AG04450 (cell line): ENCODE measurements around the gene ITGB1. TPM values are rescaled to one million over a fixed set of nuclear protein-coding genes. Genes with fewer than 3 reads are reported as not detected.
"Not testable (repeated sequence)": the region's sequence is repeated elsewhere in the genome, so short reads cannot be mapped to it uniquely, and the experiment has no call there.

Experiments used
- CTCF ChIA-PET: fragments of 300-600, 350-600 bp; formaldehyde crosslinking; extraction: SDS; loops from one replicate; lab custom pipeline; 2022; ENCODE audit warnings: antibody characterized with exemption, inconsistent platforms; lab: Charles Lee
- POLR2A ChIA-PET: fragments of 350-600 bp; formaldehyde crosslinking; extraction: SDS; loops from one replicate; lab custom pipeline; 2021; ENCODE audit warnings: antibody characterized with exemption, inconsistent platforms; lab: Yijun Ruan, JAX
- DNase-seq: peaks from one replicate; pipeline ENCODE4 v3.0.0-alpha.2; 2011; ENCODE audit warnings: low read depth, low spot score
- H3K27ac ChIP-seq: one replicate; pipeline ENCODE4 v1.5.1; 2012; ENCODE audit warnings: low read depth, low read length, control low read depth
- H3K27me3 ChIP-seq: one replicate; pipeline ENCODE4 v1.6.0; 2012; ENCODE audit warnings: low read length; ENCODE audit not compliant: control insufficient read depth, insufficient read depth
- H3K4me3 ChIP-seq: 2 replicates; pipeline ENCODE4 v1.5.1; 2011; ENCODE audit warnings: mild to moderate bottlenecking, low read depth, low read length, control low read depth
- H3K9me3 ChIP-seq: 2 replicates; pipeline ENCODE4 v1.5.1; 2012; ENCODE audit warnings: low read length; ENCODE audit not compliant: control insufficient read depth, insufficient read depth
- CTCF ChIP-seq: IDR thresholded peaks from 2 replicates; pipeline ENCODE4 v1.5.1; 2011; ENCODE audit warnings: low read depth, low read length, control low read depth, inconsistent platforms
- polyA minus RNA-seq: library from RNA; depleted of rRNA, polyadenylated mRNA; stranded (reverse); fragments of >200 nt; gene quantifications from 2 replicates; pipeline ENCODE4 v1.2.3, GENCODE V29; 2011; rRNA and poly(A)+ RNA removed
- polyA plus RNA-seq: library from polyadenylated mRNA; depleted of rRNA; stranded (reverse); fragments of >200 nt; gene quantifications from 2 replicates; pipeline ENCODE4 v1.2.3, GENCODE V29; 2011; rRNA removed

ITGB1 gene
- polyA plus RNA-seq: 1,870 and 2,796 TPM in 2 replicates
- polyA minus RNA-seq: 1,381 and 1,666 TPM in 2 replicates

- peak; percentile 92 for DNase-seq
- POLR2A ChIA-PET: interaction anchor here (0.8 to 4.8 kb wide), 4 partner anchors 22 to 33 kb away, joined by 3 to 28 read pairs (median 12); no protein-coding TSS in a partner anchor
- CTCF ChIA-PET: interaction anchor here (0.7 to 0.8 kb wide), 2 partner anchors 26 to 51 kb away, joined by 3 read pairs; no protein-coding TSS in a partner anchor
These were observed at the start of gene ITGB1 for GRCh38 chr10:32958085-32959005. Gene ITGB1, minus strand, starts transcription at chr10:32958230. Its CDS starts 22,672 bp downstream, at chr10:32935558.

GRCh38 chr10:33006342-33006887, 48.4 kb upstream of the ITGB1 start:
- Histone ChIP-seq H3K4me3 (no peak overlapping the region), H3K27ac (peak overlapping the region; percentile 99), H3K27me3 (no peaks in the 10 kb centered on the region), H3K9me3 (no peaks in the 10 kb centered on the region)
- no peak for DNase-seq
- ChIA-PET POLR2A (interaction anchor here (1.1 to 3.9 kb wide), 2 partner anchors 25 to 50 kb away, joined by 6 to 17 read pairs; no protein-coding TSS in a partner anchor), CTCF (interaction anchor here (0.7 to 3.9 kb wide), 4 partner anchors 21 to 561 kb away, joined by 3 to 15 read pairs (median 3); no protein-coding TSS in a partner anchor)
- TF ChIP-seq CTCF: no peak

More at GRCh38 chr10:32958085-32959005, at the start of gene ITGB1:
- no peak for TF ChIP-seq CTCF
- no peaks in the 10 kb centered on the region for H3K9me3 ChIP-seq
- no peaks in the 10 kb centered on the region for H3K27me3 ChIP-seq
- H3K4me3 ChIP-seq: peak within 1 kb of the TSS; percentile 80
- peak within 1 kb of the TSS; percentile 99 for H3K27ac ChIP-seq

DNA sequence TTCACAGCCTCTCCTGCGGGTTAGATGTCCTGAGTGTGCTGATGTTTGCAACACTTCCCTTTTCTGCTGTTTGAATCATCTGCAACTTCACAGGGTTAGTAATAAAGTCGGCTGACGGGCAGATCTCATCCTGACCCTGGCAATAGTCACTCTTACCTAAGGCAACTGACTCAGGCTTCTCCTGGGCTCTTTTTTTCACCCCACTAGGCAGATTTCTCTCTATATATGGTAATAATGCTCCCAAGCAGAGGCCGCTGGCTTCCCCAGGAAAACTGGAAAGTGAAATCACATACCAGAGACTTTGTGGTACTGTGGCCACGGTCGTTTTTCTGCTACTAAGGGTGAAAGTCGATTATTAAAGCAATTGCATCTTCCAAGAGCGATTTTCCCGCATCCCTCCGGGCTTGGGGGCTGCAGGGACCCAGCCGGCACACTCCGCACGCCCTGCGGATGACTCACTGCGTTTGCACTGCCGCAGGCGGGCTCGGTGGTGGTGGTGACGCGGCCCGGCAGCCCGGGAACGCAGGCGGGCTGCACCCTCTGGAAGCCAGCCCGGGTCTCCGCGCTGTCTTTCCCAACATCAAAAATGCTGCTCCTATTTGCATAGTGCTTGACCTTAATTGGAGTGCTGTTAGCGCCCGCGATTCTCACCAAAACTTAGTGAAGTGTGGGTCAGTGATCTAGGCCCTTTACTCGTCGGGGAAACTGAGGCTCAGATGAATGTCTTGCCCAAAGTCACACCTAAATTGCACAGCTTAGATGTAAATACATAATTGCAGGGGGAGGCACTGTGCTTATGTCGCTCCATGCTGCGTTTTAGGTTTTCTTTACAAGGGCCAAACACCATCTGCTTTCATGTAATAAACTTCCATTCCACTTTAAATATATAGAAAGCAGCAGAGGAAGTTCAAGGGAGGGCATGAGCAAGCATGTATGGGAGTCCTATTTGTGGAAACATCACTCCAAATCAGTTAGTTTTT, 47.6 kb upstream of the ITGB1 start:
- CTCF ChIA-PET: interaction anchor here (1.2 to 3.9 kb wide), 3 partner anchors 25 to 210 kb away, joined by 3 to 15 read pairs (median 5); no protein-coding TSS in a partner anchor
- peak; percentile 92 for DNase-seq
- no peaks in the 10 kb centered on the region for H3K9me3 ChIP-seq
- no peak; the same call in 1 of the 2 replicates for TF ChIP-seq CTCF
- POLR2A ChIA-PET: interaction anchor here (0.7 to 3.9 kb wide), 3 partner anchors 25 to 124 kb away, joined by 3 to 17 read pairs (median 6); no protein-coding TSS in a partner anchor
- H3K27me3 ChIP-seq: no peaks in the 10 kb centered on the region
- H3K4me3 ChIP-seq: peak overlapping the region; percentile 58
- peak overlapping the region; percentile 99 for H3K27ac ChIP-seq

DNA sequence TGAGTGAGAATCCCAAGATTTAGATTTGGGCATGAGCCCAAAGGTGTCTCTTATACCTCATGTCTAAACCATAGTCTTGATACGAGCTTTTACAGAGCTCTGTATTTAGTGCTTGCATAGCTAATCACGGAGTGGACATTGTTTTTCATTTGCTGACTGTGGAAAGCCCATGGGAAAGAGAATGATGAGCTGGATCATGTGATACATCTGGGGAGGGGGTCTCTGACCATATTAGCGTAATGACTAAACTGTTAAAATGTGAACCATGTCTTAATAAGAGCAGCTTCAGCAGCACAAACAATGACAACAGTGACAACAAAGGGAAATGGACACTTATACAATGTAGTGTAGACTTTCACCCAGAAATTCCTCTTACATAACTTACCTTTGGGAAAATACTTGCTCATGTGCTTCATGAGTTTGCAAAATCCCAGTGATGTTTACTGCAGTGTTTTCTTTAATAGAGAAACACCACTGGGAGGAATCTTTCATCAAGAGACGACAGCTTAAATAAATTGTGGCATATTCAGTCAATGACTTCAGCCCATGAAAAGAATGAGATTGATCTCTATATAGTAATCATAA, 44.0 kb upstream of the ITGB1 start:
- no peak for DNase-seq
- POLR2A ChIA-PET: no interaction called here

DNA sequence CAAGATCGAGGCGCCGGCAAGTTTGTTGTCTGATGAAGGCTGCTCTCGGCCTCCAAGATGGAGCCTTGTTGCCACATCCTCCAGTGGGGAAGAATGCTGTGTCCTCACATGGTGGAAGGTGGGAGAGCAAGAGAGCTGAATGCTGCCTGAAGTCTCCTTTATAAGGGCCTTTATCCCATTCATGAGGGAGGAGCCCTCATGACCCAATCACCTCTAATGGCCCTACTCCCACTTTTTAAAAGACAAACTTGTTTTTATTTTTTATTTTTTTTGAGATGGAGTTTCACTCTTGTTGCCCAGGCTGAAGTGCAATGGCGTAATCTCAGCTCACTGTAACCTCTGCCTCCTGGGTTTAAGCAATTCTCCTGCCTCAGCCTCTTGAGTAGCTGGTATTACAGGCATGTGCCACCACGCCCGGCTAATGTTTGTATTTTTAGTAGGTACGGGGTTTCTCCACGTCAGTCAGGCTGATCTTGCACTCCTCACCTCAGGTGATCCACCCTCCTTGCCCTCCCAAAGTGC, 40.1 kb upstream of the ITGB1 start:
- H3K4me3 ChIP-seq, POLR2A ChIA-PET, CTCF ChIA-PET, DNase-seq, H3K27me3 ChIP-seq, H3K9me3 ChIP-seq, H3K27ac ChIP-seq: not testable (repeated sequence)

More for the DNA sequence above, 44.0 kb upstream of the ITGB1 start:
- Histone ChIP-seq H3K27me3 (no peaks in the 10 kb centered on the region), H3K9me3 (no peaks in the 10 kb centered on the region), H3K27ac (no peak overlapping the region), H3K4me3 (no peak overlapping the region)
- TF ChIP-seq CTCF: no peak
- CTCF ChIA-PET: interaction anchor here (1.1 kb wide), 1 partner anchor 18 kb away, joined by 3 read pairs; no protein-coding TSS in a partner anchor
